ENCODE data around the gene WDR70. TPM values are rescaled to one million over a fixed set of nuclear protein-coding genes. Genes with fewer than 3 reads are reported as not detected.

WDR70 gene
- total and polyA plus RNA-seq, 10 of the 15 experiments (the other 5 are each of a cell fraction or from before 2014, with no cell fraction given) = 10.9 to 33.6 (median 29.1) TPM

GRCh38 chr5:37370864-37371726 is 8.0 kb upstream of the WDR70 start, which contains the start of gene NUP155 (continued):
- TF ChIP-seq CEBPB (IDR thresholded peaks at IDR 0.05; ENCODE audit: borderline replicate concordance in 1 of 2, low read depth in 2 of 2, low read length in 2 of 2) (no peak), NFYB (IDR thresholded peaks at IDR 0.05; ENCODE audit: insufficient read depth, low read depth, low read length) (no peak), CBX5 (IDR thresholded peaks at IDR 0.05; ENCODE audit: low read depth) (no peak), MYB (IDR thresholded peaks at IDR 0.05; ENCODE audit: borderline replicate concordance, low read depth, low read length) (no peak; the same call in 1 of the 2 replicates), RAD51 (IDR thresholded peaks at IDR 0.05) (no peak), EP300 (IDR thresholded peaks at IDR 0.05; ENCODE audit: borderline replicate concordance in 1 of 2, control insufficient read depth in 1 of 2, low read depth in 2 of 2, low read length in 2 of 2) (peak in 1 of 2 experiments; percentile 53; a peak in 1 of 4 replicates), ZBTB40 (IDR thresholded peaks at IDR 0.05; ENCODE audit: borderline replicate concordance) (peak; percentile 96), MTA3 (IDR thresholded peaks at IDR 0.05; ENCODE audit: borderline replicate concordance, low read length) (peak; percentile 34; the same call in 1 of the 2 replicates), CTCF (IDR thresholded peaks at IDR 0.05 in 2 of 3, conservative IDR thresholded peaks at IDR 0.05 in 1 of 3; ENCODE audit: control insufficient read depth in 2 of 3, extremely low read depth in 1 of 3, insufficient read depth in 1 of 3, low read depth in 3 of 3, low read length in 3 of 3) (no peak), FOS (IDR thresholded peaks at IDR 0.05; ENCODE audit: borderline replicate concordance, extremely low read depth, insufficient read length) (no peak), RB1 (IDR thresholded peaks at IDR 0.05; ENCODE audit: borderline replicate concordance) (peak; percentile 99), ZZZ3 (IDR thresholded peaks at IDR 0.05; ENCODE audit: control insufficient read depth, insufficient read length, low read depth) (no peak), MLLT1 (IDR thresholded peaks at IDR 0.05) (peak; percentile 95), RELB (IDR thresholded peaks at IDR 0.05; ENCODE audit: low read depth) (peak; percentile 99), JUNB (IDR thresholded peaks at IDR 0.05) (no peak), HDAC2 (IDR thresholded peaks at IDR 0.05) (no peak), MAX (IDR thresholded peaks at IDR 0.05; ENCODE audit: low read depth, low read length) (peak; percentile 95), MEF2B (IDR thresholded peaks at IDR 0.05; ENCODE audit: partially characterized antibody, poor library complexity, severe bottlenecking) (peak; percentile 37), CREM (IDR thresholded peaks at IDR 0.05; ENCODE audit: low read depth) (peak; percentile 99)

Data from GM12878 (cell line).